ENCODE measurements around the gene FADD.

The FADD gene

DNA sequence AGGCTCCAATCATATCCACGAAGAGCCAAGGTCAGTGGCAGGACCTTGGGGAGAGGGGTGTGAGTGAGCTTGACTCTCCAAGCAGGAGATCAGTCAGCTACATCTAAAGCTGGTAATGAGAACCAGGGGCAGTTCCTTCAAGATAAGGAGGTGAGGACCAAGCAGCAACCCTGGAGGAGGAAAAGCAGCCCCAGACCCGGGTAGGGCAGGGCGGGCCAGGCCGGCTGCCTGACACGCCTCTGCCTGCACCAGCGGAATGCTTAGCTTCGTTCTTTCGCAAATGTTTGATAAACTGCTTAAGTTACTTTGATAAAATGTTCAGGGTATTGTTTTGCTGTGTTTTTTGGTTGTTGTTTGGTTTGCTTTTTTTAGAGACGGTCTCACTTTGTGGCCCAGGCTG is 18.7 kb upstream of the FADD start:
- Histone ChIP-seq H3K4me2 (ENCODE audit: low read depth, low read length, poor library complexity, severe bottlenecking) (no peak overlapping the region), H3K27ac (ENCODE audit: low read depth, low read length) (no peak overlapping the region), H3K4me3 (ENCODE audit: insufficient read depth, low read length, poor library complexity, severe bottlenecking) (no peak overlapping the region), H3F3A (ENCODE audit: insufficient read depth) (no peaks in the 10 kb centered on the region), H3K79me2 (ENCODE audit: insufficient read depth, low read length) (no peaks in the 10 kb centered on the region), H3K9ac (ENCODE audit: low read length) (no peak overlapping the region), H3K9me3 (ENCODE audit: insufficient read depth, low read length) (no peaks in the 10 kb centered on the region), H4K20me1 (ENCODE audit: low read depth, low read length) (no peaks in the 10 kb centered on the region), H3K27me3 (ENCODE audit: low read length) (no peaks in the 10 kb centered on the region), H2AFZ (ENCODE audit: low read depth, low read length, severe bottlenecking) (no peak overlapping the region), H3K9me2 (replicated peaks; ENCODE audit: insufficient read depth, low read length) (no peaks in the 10 kb centered on the region), H3K36me3 (ENCODE audit: low read length) (no peaks in the 10 kb centered on the region)
- TF ChIP-seq EZH2phosphoT487 (conservative IDR thresholded peaks at IDR 0.05; ENCODE audit: low read length), result no peak
- TF ChIP-seq, protein P1, sequence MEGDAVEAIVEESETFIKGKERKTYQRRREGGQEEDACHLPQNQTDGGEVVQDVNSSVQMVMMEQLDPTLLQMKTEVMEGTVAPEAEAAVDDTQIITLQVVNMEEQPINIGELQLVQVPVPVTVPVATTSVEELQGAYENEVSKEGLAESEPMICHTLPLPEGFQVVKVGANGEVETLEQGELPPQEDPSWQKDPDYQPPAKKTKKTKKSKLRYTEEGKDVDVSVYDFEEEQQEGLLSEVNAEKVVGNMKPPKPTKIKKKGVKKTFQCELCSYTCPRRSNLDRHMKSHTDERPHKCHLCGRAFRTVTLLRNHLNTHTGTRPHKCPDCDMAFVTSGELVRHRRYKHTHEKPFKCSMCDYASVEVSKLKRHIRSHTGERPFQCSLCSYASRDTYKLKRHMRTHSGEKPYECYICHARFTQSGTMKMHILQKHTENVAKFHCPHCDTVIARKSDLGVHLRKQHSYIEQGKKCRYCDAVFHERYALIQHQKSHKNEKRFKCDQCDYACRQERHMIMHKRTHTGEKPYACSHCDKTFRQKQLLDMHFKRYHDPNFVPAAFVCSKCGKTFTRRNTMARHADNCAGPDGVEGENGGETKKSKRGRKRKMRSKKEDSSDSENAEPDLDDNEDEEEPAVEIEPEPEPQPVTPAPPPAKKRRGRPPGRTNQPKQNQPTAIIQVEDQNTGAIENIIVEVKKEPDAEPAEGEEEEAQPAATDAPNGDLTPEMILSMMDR (IDR thresholded peaks at IDR 0.05; ENCODE audit: insufficient read depth, low read length, poor library complexity, severe bottlenecking), result no peak

- no peak for TF ChIP-seq EZH2phosphoT487 (conservative IDR thresholded peaks at IDR 0.05; ENCODE audit: low read length)
- TF ChIP-seq, protein P1 (IDR thresholded peaks at IDR 0.05; ENCODE audit: insufficient read depth, low read length, poor library complexity, severe bottlenecking), result no peak
- no peaks in the 10 kb centered on the region for H3K27me3 ChIP-seq (ENCODE audit: low read length)
Measured at GRCh38 chr11:70185348-70186055, 17.6 kb upstream of the FADD start.

GRCh38 chr11:70186420-70186819 is 16.7 kb upstream of the FADD start:
- H2AFZ ChIP-seq (ENCODE audit: low read depth, low read length, severe bottlenecking), result no peak overlapping the region

More at GRCh38 chr11:70185348-70186055, 17.6 kb upstream of the FADD start:
- Histone ChIP-seq H2AFZ (ENCODE audit: low read depth, low read length, severe bottlenecking) (no peak overlapping the region), H3K9ac (ENCODE audit: low read length) (no peak overlapping the region), H4K20me1 (ENCODE audit: low read depth, low read length) (no peaks in the 10 kb centered on the region), H3K79me2 (ENCODE audit: insufficient read depth, low read length) (no peaks in the 10 kb centered on the region), H3K9me2 (replicated peaks; ENCODE audit: insufficient read depth, low read length) (no peaks in the 10 kb centered on the region), H3K4me3 (ENCODE audit: insufficient read depth, low read length, poor library complexity, severe bottlenecking) (no peak overlapping the region), H3K27ac (ENCODE audit: low read depth, low read length) (no peak overlapping the region), H3K9me3 (ENCODE audit: insufficient read depth, low read length) (no peaks in the 10 kb centered on the region), H3K4me2 (ENCODE audit: low read depth, low read length, poor library complexity, severe bottlenecking) (no peak overlapping the region), H3F3A (ENCODE audit: insufficient read depth) (no peaks in the 10 kb centered on the region), H3K36me3 (ENCODE audit: low read length) (no peaks in the 10 kb centered on the region)

More at GRCh38 chr11:70186420-70186819, 16.7 kb upstream of the FADD start:
- H3K9me3 ChIP-seq (ENCODE audit: insufficient read depth, low read length), result no peaks in the 10 kb centered on the region
- H3K27me3 ChIP-seq (ENCODE audit: low read length), result no peaks in the 10 kb centered on the region
- H3K4me3 ChIP-seq (ENCODE audit: insufficient read depth, low read length, poor library complexity, severe bottlenecking), result no peak overlapping the region
- no peak overlapping the region for H3K9ac ChIP-seq (ENCODE audit: low read length)
- no peak overlapping the region for H3K27ac ChIP-seq (ENCODE audit: low read depth, low read length)
- no peak overlapping the region for H3K4me2 ChIP-seq (ENCODE audit: low read depth, low read length, poor library complexity, severe bottlenecking)
- H3F3A ChIP-seq (ENCODE audit: insufficient read depth), result no peaks in the 10 kb centered on the region
- H3K36me3 ChIP-seq (ENCODE audit: low read length), result no peaks in the 10 kb centered on the region
- no peaks in the 10 kb centered on the region for H3K9me2 ChIP-seq (replicated peaks; ENCODE audit: insufficient read depth, low read length)
- TF ChIP-seq, protein P1 (IDR thresholded peaks at IDR 0.05; ENCODE audit: insufficient read depth, low read length, poor library complexity, severe bottlenecking), result no peak
- no peak for TF ChIP-seq EZH2phosphoT487 (conservative IDR thresholded peaks at IDR 0.05; ENCODE audit: low read length)
- H3K79me2 ChIP-seq (ENCODE audit: insufficient read depth, low read length), result no peaks in the 10 kb centered on the region
- no peaks in the 10 kb centered on the region for H4K20me1 ChIP-seq (ENCODE audit: low read depth, low read length)
